ENCODE results near the gene LTA4H.

LTA4H gene

DNA sequence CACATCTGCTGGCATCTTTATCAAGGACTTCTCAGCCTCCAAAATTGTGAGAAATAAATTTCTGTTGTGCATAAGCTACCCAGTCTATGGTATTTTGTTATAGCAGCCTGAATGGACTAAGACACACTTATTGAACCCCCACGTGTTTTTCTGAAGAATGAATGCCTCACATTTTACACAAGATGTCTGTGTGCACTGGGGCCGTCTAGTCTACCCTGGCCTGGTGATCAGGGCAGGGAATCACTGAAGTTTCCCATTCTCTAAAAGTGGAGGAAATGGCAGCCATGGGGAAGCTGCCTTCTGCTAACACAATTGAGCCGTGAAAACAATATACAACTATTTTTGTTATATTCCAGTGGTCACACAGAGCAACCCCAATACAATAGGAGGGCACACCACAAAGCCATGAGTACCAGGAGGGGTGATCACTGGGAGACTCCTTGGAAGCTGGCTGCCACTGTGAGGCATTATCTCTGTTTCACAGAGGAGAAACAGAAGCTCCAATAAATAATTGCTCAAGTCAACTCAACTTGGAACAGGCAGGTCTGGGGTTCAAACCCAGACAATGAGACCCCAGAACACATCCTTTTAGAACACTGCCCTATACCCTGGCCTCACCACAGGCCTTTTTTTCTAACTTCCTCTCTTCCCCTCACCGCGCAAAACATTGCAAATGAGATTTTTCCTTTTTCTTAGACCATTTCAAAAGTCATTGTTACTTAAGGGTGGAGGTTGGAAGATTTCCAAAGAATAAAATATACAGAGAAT lies 18.3 kb upstream of the LTA4H start:
- H3K4me3 ChIP-seq (ENCODE audit: low read depth, low read length) = no peak overlapping the region
- ChIA-PET POLR2A (no interaction called here), CTCF (interaction anchor here (0.6 to 1.0 kb wide), 3 partner anchors 8 to 463 kb away, joined by 4 to 5 read pairs (median 5); no protein-coding TSS in a partner anchor)
- no peak for TF ChIP-seq CTCF (IDR thresholded peaks at IDR 0.05; ENCODE audit: insufficient read depth, low read length, missing control alignments)
- DNase-seq (ENCODE audit: low read depth, low spot score) = no peak

- POLR2A ChIA-PET = no interaction called here
- no peak for TF ChIP-seq CTCF (IDR thresholded peaks at IDR 0.05; ENCODE audit: insufficient read depth, low read length, missing control alignments)
- CTCF ChIA-PET = interaction anchor here (1.3 kb wide), 1 partner anchor 10 kb away, joined by 9 read pairs; no protein-coding TSS in a partner anchor
- DNase-seq (ENCODE audit: low read depth, low spot score) = no peak
- no peak overlapping the region for H3K4me3 ChIP-seq (ENCODE audit: low read depth, low read length)
Observed at GRCh38 chr12:96051756-96052485, 16.5 kb upstream of the LTA4H start.

GRCh38 chr12:96050139-96050538 lies 14.8 kb upstream of the LTA4H start:
- TF ChIP-seq CTCF (IDR thresholded peaks at IDR 0.05; ENCODE audit: insufficient read depth, low read length, missing control alignments) = no peak
- CTCF ChIA-PET = interaction anchor here (0.8 kb wide), 1 partner anchor 466 kb away, joined by 3 read pairs; no protein-coding TSS in a partner anchor
- POLR2A ChIA-PET = no interaction called here
- H3K4me3 ChIP-seq (ENCODE audit: low read depth, low read length) = no peak overlapping the region
- no peak for DNase-seq (ENCODE audit: low read depth, low spot score)

DNA sequence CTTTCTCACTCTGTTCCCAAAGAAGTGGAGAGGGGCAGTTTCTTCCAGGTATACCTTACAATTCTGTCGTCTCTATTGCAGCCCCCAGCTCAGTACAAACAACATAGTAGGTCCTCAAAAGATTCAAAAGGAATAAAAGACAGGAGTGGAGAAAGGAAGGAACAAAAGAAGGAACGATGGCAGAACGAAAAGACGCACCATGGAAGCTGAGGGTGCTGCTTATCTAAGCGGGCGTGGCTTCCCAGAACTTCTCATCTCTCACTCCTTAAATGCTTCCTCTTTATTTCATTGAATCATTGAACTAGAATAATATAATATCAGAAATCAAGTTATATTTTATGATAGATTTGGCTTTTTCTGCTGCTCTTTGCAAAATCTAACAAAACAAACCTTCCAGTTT lies 13.7 kb upstream of the LTA4H start:
- TF ChIP-seq CTCF (IDR thresholded peaks at IDR 0.05; ENCODE audit: insufficient read depth, low read length, missing control alignments) = no peak
- DNase-seq (ENCODE audit: low read depth, low spot score) = no peak
- ChIA-PET CTCF (interaction anchor here (0.7 to 2.3 kb wide), 4 partner anchors 9 to 465 kb away, joined by 3 to 12 read pairs (median 4); no protein-coding TSS in a partner anchor), POLR2A (no interaction called here)
- H3K4me3 ChIP-seq (ENCODE audit: low read depth, low read length) = no peak overlapping the region

DNA sequence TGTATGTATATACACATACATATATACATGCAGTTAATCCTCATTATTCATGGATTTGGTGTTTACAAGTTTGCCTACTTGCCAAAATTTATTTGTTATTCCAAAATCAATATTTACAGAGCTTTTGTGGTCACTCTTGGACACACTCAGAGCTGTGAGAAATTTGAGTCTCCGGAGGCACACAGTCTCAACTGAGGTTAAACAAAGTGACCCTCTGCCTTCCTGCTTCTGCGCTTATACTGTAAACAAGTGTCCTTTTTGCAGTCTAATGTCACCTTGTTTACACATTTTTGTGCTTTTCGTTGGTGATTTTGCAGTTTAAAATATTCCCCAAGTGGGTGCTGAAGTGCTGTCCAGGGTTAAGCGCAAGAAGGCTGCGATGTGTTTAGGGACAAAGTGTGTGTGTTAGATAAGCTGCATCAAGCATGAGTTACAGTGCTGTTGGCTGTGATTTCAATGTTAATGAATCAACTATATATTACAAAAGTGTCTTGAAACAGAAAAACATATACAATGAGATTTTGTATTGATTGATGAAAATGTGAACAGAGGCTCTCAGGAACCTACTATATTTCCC lies 13.1 kb upstream of the LTA4H start:
- no peak overlapping the region for H3K4me3 ChIP-seq (ENCODE audit: low read depth, low read length)
- ChIA-PET CTCF (interaction anchor here (0.7 to 2.3 kb wide), 4 partner anchors 10 to 466 kb away, joined by 3 to 12 read pairs (median 4); no protein-coding TSS in a partner anchor), POLR2A (no interaction called here)
- no peak for TF ChIP-seq CTCF (IDR thresholded peaks at IDR 0.05; ENCODE audit: insufficient read depth, low read length, missing control alignments)
- DNase-seq (ENCODE audit: low read depth, low spot score) = no peak
